Kidney (tissue), 22 donors: ENCODE results near the gene FHL3. TPM values are rescaled to one million over a fixed set of nuclear protein-coding genes. Genes with fewer than 3 reads are reported as not detected.

Experiments used
- DNase-seq, 5 donors: peaks; one replicate each; pipeline ENCODE4 v3.0.0-alpha.2; 2013 to 2020
- FAIRE-seq: peaks from 2 replicates; lab custom pipeline; 2012; peaks lifted over from hg19 to GRCh38; lab: Jason Lieb, UNC
- H3K27ac ChIP-seq, 2 donors: one replicate each; pipeline ENCODE4 v1.7.0; 2013; ENCODE audit warnings: low read depth in 2 of 2, low read length in 2 of 2, inconsistent platforms in 1 of 2
- H3K27me3 ChIP-seq: one replicate; pipeline ENCODE4 v1.7.1; 2013; ENCODE audit warnings: low read length, inconsistent platforms; ENCODE audit not compliant: control insufficient read depth, insufficient read depth
- H3K36me3 ChIP-seq, 3 donors: one replicate each; pipeline versions ENCODE4 v1.7.0 to v1.7.1; 2013; ENCODE audit warnings: low read length in 3 of 3, control low read depth in 1 of 3, inconsistent platforms in 1 of 3; ENCODE audit not compliant: insufficient read depth in 3 of 3, control insufficient read depth in 2 of 3
- H3K4me1 ChIP-seq, 3 donors: one replicate each; pipeline versions ENCODE4 v1.7.0 to v1.7.1; 2013; ENCODE audit warnings: low read length in 3 of 3, inconsistent platforms in 1 of 3, low read depth in 1 of 3; ENCODE audit not compliant: control insufficient read depth in 2 of 3, insufficient read depth in 2 of 3
- H3K4me3 ChIP-seq, 3 donors: one replicate each; pipeline versions ENCODE4 v1.7.0 to v1.8.1; 2013; ENCODE audit warnings: low read length in 3 of 3, control low read depth in 1 of 3, inconsistent platforms in 1 of 3
- H3K9ac ChIP-seq, 3 donors: one replicate each; pipeline versions ENCODE4 v1.7.0 to v1.7.1; 2013; ENCODE audit warnings: low read length in 3 of 3, control low read depth in 1 of 3, inconsistent platforms in 1 of 3
- H3K9me3 ChIP-seq, 3 donors: one replicate each; pipeline versions ENCODE4 v1.7.0 to v1.7.1; 2013; ENCODE audit warnings: low read length in 3 of 3, control low read depth in 1 of 3, inconsistent platforms in 1 of 3; ENCODE audit not compliant: control insufficient read depth in 2 of 3, insufficient read depth in 1 of 3
- intact Hi-C: fragments of 100-400 bp; cut with DNase I; formaldehyde crosslinking; loops from one replicate; pipeline ENCODE4 v1.11.1; 2022
- long read RNA-seq, 10 donors: library from polyadenylated mRNA in 1 of 10; unstranded in 1 of 10; transcript quantifications; one replicate each; pipeline ENCODE4 v2.0.0 and lab custom pipeline, GENCODE V29; 2021 to 2026
- polyA plus RNA-seq: library from polyadenylated mRNA; stranded (reverse); fragments of 350-450 nt; fragmentation: Illumina TruSeq; extraction: RNeasy Lipid Tissue Mini Kit (QIAGEN cat#74804); gene quantifications from one replicate; pipeline ENCODE4 v1.2.3, GENCODE V29; 2014; ENCODE audit warnings: low read depth, low replicate concordance; ENCODE audit not compliant: insufficient read depth
- total RNA-seq: library from RNA; stranded (reverse); fragmentation: NEBNext Ultra II Directional; extraction: Animal tissue kit (Norgen Biotek cat#: 25700); gene quantifications from one replicate; pipeline ENCODE4 v1.2.1, GENCODE V29; 2021
- TF ChIP-seq, protein P1 (sequence below): IDR thresholded peaks from 3 replicates; pipeline ENCODE4 v1.5.1; 2012; ENCODE audit warnings: mild to moderate bottlenecking, moderate library complexity, borderline replicate concordance; ENCODE audit not compliant: insufficient read depth; ENCODE audit errors: extremely low read depth
- donor health status: control.
- donor health status: control.
- donor health status: control.
- donor health status: control.
- donor health status: control.
- donor health status: DM: yes; HTN: yes; CAD: no.
- donor health status: Normal renal cell carcinoma (clear cell type).

Gene FHL3, protein sequence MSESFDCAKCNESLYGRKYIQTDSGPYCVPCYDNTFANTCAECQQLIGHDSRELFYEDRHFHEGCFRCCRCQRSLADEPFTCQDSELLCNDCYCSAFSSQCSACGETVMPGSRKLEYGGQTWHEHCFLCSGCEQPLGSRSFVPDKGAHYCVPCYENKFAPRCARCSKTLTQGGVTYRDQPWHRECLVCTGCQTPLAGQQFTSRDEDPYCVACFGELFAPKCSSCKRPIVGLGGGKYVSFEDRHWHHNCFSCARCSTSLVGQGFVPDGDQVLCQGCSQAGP
- 19.6 TPM for total RNA-seq
- polyA plus RNA-seq, result 8.2 TPM
- long read RNA-seq, donor 1, partial matches to known transcripts, result 0 of 2 reads
- long read RNA-seq, donor 1, other reads (novel, unspliced or antisense), result 0 of 2 reads
- long read RNA-seq, donor 2, partial matches to known transcripts, result 0 of 2 reads
- long read RNA-seq, donor 2, other reads (novel, unspliced or antisense), result 0 of 2 reads
- long read RNA-seq, donor 3, partial matches to known transcripts, result 24 of 27 reads
- long read RNA-seq, donor 3, other reads (novel, unspliced or antisense), result 0 of 27 reads
- long read RNA-seq, donor 4, partial matches to known transcripts, result 0 of 4 reads
- long read RNA-seq, donor 4, other reads (novel, unspliced or antisense), result 0 of 4 reads
- long read RNA-seq, donor 5, result 0 reads
- long read RNA-seq, donor 6, partial matches to known transcripts, result 0 of 1 reads
- long read RNA-seq, donor 6, other reads (novel, unspliced or antisense), result 0 of 1 reads
- long read RNA-seq, donor 7, partial matches to known transcripts, result 1 of 4 reads
- long read RNA-seq, donor 7, other reads (novel, unspliced or antisense), result 0 of 4 reads
- long read RNA-seq, donor 8, partial matches to known transcripts, result 0 of 3 reads
- long read RNA-seq, donor 8, other reads (novel, unspliced or antisense), result 0 of 3 reads
- long read RNA-seq, donor 9, result 0 reads
- long read RNA-seq, donor 10, partial matches to known transcripts, result 0 of 2 reads
- long read RNA-seq, donor 10, other reads (novel, unspliced or antisense), result 0 of 2 reads

- Histone ChIP-seq H3K27ac (peak within 1 kb of the TSS; percentile 33 to 69), H3K4me1 (peaks cover 0 to 24% (median 1%) of the 10 kb centered on the region in 3 donors), H3K36me3 (no peaks in the 10 kb centered on the region), H3K27me3 (no peaks in the 10 kb centered on the region), H3K9me3 (no peaks in the 10 kb centered on the region), H3K9ac (peak within 1 kb of the TSS; percentile 55 to 83 (median 66)), H3K4me3 (peak within 1 kb of the TSS; percentile 70 to 78 (median 74))
- DNase-seq (peak; percentile 71 to 90 (median 87)), FAIRE-seq (no peak)
- TF ChIP-seq, protein P1, sequence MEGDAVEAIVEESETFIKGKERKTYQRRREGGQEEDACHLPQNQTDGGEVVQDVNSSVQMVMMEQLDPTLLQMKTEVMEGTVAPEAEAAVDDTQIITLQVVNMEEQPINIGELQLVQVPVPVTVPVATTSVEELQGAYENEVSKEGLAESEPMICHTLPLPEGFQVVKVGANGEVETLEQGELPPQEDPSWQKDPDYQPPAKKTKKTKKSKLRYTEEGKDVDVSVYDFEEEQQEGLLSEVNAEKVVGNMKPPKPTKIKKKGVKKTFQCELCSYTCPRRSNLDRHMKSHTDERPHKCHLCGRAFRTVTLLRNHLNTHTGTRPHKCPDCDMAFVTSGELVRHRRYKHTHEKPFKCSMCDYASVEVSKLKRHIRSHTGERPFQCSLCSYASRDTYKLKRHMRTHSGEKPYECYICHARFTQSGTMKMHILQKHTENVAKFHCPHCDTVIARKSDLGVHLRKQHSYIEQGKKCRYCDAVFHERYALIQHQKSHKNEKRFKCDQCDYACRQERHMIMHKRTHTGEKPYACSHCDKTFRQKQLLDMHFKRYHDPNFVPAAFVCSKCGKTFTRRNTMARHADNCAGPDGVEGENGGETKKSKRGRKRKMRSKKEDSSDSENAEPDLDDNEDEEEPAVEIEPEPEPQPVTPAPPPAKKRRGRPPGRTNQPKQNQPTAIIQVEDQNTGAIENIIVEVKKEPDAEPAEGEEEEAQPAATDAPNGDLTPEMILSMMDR, result no peak
- intact Hi-C loops, result no loop called here
These were observed at the start of gene FHL3 for GRCh38 chr1:38005195-38006007. Gene FHL3 (minus strand): TSS chr1:38005514. CDS start chr1:37999412, 6,102 bp downstream.

DNA sequence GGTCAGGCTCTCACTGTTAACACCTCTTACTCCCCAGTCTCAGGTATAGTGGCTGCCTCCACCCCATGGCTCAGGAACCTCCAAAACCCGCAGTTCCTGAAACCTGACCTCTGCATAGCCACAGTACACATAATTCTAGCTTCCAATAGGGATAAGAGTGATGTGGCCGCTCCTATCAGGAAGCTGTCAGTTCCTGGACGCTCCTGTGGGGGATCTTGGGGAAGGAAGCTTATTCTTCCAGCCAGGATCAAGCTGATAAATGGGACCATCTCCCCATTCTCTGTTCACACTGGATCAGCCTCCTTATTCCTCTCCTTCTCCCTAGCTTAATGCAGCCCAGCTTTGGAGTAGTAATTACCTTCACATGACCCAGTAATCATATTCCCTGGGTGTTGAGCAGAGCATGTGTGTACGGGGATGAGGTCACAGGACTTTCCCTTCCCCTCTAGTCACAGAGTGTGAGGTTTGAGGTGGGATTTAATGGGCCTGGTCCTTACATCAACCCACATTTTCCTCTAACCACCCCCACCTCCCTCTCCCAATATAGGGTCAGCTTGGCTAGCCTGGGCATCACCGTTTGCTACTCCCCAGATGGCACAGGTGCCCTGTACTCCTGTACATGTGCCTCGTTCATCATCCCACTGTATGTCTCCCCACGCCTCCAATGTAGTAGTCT, 48.2 kb upstream of the FHL3 start:
- Histone ChIP-seq H3K4me3 (no peak overlapping the region), H3K9ac (no peak overlapping the region), H3K27me3 (peaks cover 3% of the 10 kb centered on the region), H3K36me3 (no peaks in the 10 kb centered on the region), H3K9me3 (no peaks in the 10 kb centered on the region), H3K4me1 (peaks cover 0 to 10% (median 0%) of the 10 kb centered on the region in 3 donors), H3K27ac (no peak overlapping the region)
- TF ChIP-seq, protein P1, result no peak
- DNase-seq (no peak), FAIRE-seq (no peak)
- intact Hi-C loops, result no loop called here
